GM18508 (cell line): Measurements from ENCODE around the gene CD200R1.
A peak's percentile ranks its signal among the peaks of the same experiment; 100 is the strongest.

Experiments used
- ATAC-seq: cut with Tn5 transposase; IDR thresholded peaks from one replicate; pipeline ENCODE4 v1.9.1; 2021; ENCODE audit warnings: moderate number of reproducible peaks; ENCODE audit not compliant: insufficient read depth, unreplicated experiment

The CD200R1 gene

GRCh38 chr3:112974894-112975293 is at the start of gene CD200R1:
TSS of gene CD200R1 (minus strand) at chr3:112975103. CDS start at chr3:112974857, 246 bp downstream.
- ATAC-seq = no peak

GRCh38 chr3:113021471-113021870 is 46.6 kb upstream of the CD200R1 start:
- no peak for ATAC-seq

GRCh38 chr3:113019182-113020137 is 44.6 kb upstream of the CD200R1 start:
- peak; percentile 76 for ATAC-seq

GRCh38 chr3:113018536-113019181 is 43.8 kb upstream of the CD200R1 start:
- no peak for ATAC-seq

GRCh38 chr3:113013593-113013992 is 38.7 kb upstream of the CD200R1 start:
- ATAC-seq = no peak

- no peak for ATAC-seq
Observed at GRCh38 chr3:113008117-113008516, 33.2 kb upstream of the CD200R1 start.

GRCh38 chr3:113006359-113007056 is 31.6 kb upstream of the CD200R1 start:
- no peak for ATAC-seq

GRCh38 chr3:113005611-113006010 is 30.7 kb upstream of the CD200R1 start:
- ATAC-seq = no peak

GRCh38 chr3:113002679-113003078 is 27.8 kb upstream of the CD200R1 start:
- no peak for ATAC-seq

GRCh38 chr3:113002037-113002436 is 27.1 kb upstream of the CD200R1 start:
- ATAC-seq = no peak

- no peak for ATAC-seq
Observed at GRCh38 chr3:113000691-113001090, 25.8 kb upstream of the CD200R1 start.

- ATAC-seq = no peak
Observed at GRCh38 chr3:112995800-112996199, 20.9 kb upstream of the CD200R1 start.

GRCh38 chr3:112990672-112991602 is 16.0 kb upstream of the CD200R1 start, which contains the start of gene GTPBP8:
TSS of gene GTPBP8 (plus strand) at chr3:112990984. CDS start at chr3:112991000, 16 bp downstream.
- peak; percentile 88 for ATAC-seq

- ATAC-seq = no peak
Observed at GRCh38 chr3:112987710-112988334, 12.9 kb upstream of the CD200R1 start.

GRCh38 chr3:112984485-112984884 is 9.6 kb upstream of the CD200R1 start:
- ATAC-seq = no peak

- ATAC-seq = no peak
Observed at GRCh38 chr3:112982710-112983109, 7.8 kb upstream of the CD200R1 start.

- ATAC-seq = no peak
Observed at GRCh38 chr3:112980080-112980479, 5.2 kb upstream of the CD200R1 start.

- no peak for ATAC-seq
Observed at GRCh38 chr3:112979244-112979832, 4.4 kb upstream of the CD200R1 start.

GRCh38 chr3:112976953-112977352 is 2.0 kb upstream of the CD200R1 start:
- ATAC-seq = no peak
